ENCODE measurements around the gene THADA. TPM values are rescaled to one million over a fixed set of nuclear protein-coding genes. Genes with fewer than 3 reads are reported as not detected.

Gene THADA
- total RNA-seq, 1 donor from 2014 or later: 41.2 TPM

DNA sequence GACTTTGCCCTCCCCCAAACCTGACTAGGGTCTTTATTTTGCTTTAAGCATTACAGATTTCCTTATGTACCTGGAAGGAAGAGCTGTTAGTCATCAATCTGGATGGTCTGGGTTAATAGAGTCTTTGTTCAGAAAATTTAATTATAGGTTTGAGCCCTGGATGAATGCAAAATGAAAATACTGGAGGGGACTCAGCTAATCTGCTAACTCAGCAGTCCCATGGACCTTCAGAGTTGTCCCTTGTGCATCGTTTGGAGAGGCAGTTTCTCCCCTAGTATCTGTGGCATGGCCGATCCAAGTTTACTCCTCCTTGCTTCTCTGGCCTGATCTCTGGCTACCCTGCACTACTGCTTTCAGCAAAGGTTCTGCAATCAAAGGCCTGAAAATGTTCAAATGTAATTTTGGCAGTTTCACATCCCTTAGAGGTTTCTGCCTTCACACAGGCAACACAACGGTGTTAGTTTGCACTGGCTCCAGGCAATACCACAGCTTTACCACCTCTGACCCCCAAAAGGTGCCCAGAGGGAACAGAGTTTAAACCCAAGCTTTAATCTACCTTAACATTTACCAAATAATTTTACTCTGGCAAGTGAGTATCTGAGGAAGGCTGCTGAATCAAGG lies 134.3 kb downstream of the THADA start:
- no peak overlapping the region for H3K4me3 ChIP-seq
- H3K36me3 ChIP-seq: no peaks in the 10 kb centered on the region
- ATAC-seq: no peak
- H3K27me3 ChIP-seq (ENCODE audit: low read depth): no peaks in the 10 kb centered on the region
- H3K4me1 ChIP-seq: peaks cover 82% of the 10 kb centered on the region
- peak overlapping the region; percentile 27 for H3K27ac ChIP-seq
- DNase-seq: no peak
- intact Hi-C loops (cut with DNase I): no loop called here
- no peak for TF ChIP-seq CTCF (IDR thresholded peaks at IDR 0.05)
- H3K9me3 ChIP-seq: no peaks in the 10 kb centered on the region

DNA sequence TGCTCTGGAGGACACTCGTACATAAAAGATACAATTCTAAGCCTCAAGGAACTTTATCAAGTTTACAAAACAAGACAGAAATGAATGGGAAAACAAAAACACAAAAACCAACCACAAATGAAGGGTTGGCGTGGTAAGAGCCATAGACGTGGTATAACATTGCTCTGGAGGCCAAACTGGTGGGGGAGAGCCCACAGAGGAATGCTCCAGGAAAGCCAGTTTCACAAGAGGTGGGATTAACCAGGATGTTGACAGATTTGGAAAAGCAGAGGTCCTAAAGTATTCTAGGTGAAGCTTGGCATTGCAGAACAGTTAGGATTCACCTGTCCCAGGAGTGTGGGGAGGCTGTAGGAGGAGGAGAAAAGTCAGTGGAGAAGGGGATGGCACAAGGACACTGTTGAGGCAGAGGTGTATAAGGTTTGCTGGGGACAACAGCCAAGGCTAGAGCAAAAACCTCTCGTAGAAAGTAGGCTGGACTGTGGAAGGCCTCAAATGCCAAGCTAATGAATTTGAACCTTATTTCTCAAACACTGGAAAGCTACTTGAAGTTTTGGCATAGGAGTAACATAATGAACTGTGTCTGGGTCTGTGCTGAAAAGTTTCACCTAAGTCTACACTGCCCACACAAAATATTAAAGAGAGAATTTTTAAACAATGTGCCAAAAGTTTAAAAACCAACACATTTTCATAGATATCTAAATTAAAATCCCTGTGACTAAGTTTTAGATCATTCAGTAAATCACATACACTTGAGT lies 135.1 kb downstream of the THADA start:
- no peaks in the 10 kb centered on the region for H3K36me3 ChIP-seq
- ATAC-seq (no peak), DNase-seq (no peak)
- peak overlapping the region; percentile 27 for H3K27ac ChIP-seq
- H3K4me3 ChIP-seq: no peak overlapping the region
- H3K4me1 ChIP-seq: peaks cover 90% of the 10 kb centered on the region
- no peaks in the 10 kb centered on the region for H3K27me3 ChIP-seq (ENCODE audit: low read depth)
- no peaks in the 10 kb centered on the region for H3K9me3 ChIP-seq
- no peak for TF ChIP-seq CTCF (IDR thresholded peaks at IDR 0.05)
- intact Hi-C loops (cut with DNase I): no loop called here

DNA sequence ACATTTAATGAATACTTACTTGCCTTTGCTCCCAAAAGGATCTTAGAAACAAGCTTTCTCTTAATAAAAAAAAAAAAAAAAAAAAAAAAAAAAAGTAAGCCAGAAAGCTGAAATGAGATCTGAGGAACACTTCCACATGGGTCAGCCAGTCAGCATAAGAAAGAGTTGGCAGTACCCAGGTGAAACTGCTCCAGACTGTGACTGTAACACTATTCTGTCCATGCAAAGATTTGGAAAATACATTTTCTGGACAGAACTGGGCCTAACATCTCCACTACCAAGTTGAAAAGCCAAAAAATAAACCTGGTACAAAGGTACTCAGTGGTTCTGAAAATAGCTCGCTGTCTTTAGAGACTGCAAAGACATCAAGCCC lies 135.7 kb downstream of the THADA start:
- no peaks in the 10 kb centered on the region for H3K9me3 ChIP-seq
- DNase-seq (no peak), ATAC-seq (no peak)
- H3K4me3 ChIP-seq: no peak overlapping the region
- intact Hi-C loops (cut with DNase I): no loop called here
- H3K4me1 ChIP-seq: peaks cover 96% of the 10 kb centered on the region
- no peaks in the 10 kb centered on the region for H3K36me3 ChIP-seq
- peak overlapping the region; percentile 27 for H3K27ac ChIP-seq
- H3K27me3 ChIP-seq (ENCODE audit: low read depth): no peaks in the 10 kb centered on the region
- TF ChIP-seq CTCF (IDR thresholded peaks at IDR 0.05): no peak

- H3K27ac ChIP-seq: no peak overlapping the region
- no peak overlapping the region for H3K4me3 ChIP-seq
- DNase-seq (no peak), ATAC-seq (no peak)
- intact Hi-C loops (cut with DNase I): no loop called here
- H3K36me3 ChIP-seq: no peaks in the 10 kb centered on the region
- peaks cover 96% of the 10 kb centered on the region for H3K4me1 ChIP-seq
- no peaks in the 10 kb centered on the region for H3K27me3 ChIP-seq (ENCODE audit: low read depth)
- no peak for TF ChIP-seq CTCF (IDR thresholded peaks at IDR 0.05)
- H3K9me3 ChIP-seq: no peaks in the 10 kb centered on the region
These were observed 136.2 kb downstream of the THADA start for GRCh38 chr2:43459446-43460173.

GRCh38 chr2:43458014-43458628 lies 137.7 kb downstream of the THADA start:
- Histone ChIP-seq H3K36me3 (no peaks in the 10 kb centered on the region), H3K27me3 (ENCODE audit: low read depth) (no peaks in the 10 kb centered on the region), H3K4me1 (peaks cover 81% of the 10 kb centered on the region), H3K27ac (no peak overlapping the region), H3K4me3 (no peak overlapping the region), H3K9me3 (no peaks in the 10 kb centered on the region)
- intact Hi-C loops (cut with DNase I): no loop called here
- DNase-seq (no peak), ATAC-seq (no peak)
- no peak for TF ChIP-seq CTCF (IDR thresholded peaks at IDR 0.05)
